K562 (cell line): ENCODE measurements around the gene SPOCK2. TPM values are rescaled to one million over a fixed set of nuclear protein-coding genes. Genes with fewer than 3 reads are reported as not detected.

ENCODE experiments used
- CBFB ChIP-seq: sonication (generic); formaldehyde crosslinking; IDR thresholded peaks from 2 replicates; pipeline ENCODE4 v1.4.0; 2020; ENCODE audit warnings: mild to moderate bottlenecking, missing genetic modification reagents
- CC2D1A ChIP-seq: fragments of 450-650 bp; IDR thresholded peaks from 2 replicates; pipeline ENCODE4 v1.6.1; 2017; ENCODE audit warnings: mild to moderate bottlenecking
- CREB1 ChIP-seq, 2 experiments: sonication (generic) in 1 of 2; formaldehyde crosslinking in 1 of 2; IDR thresholded peaks; 2 replicates each; pipeline versions ENCODE4 v1.6.1 to v1.8.0; 2012 to 2022; ENCODE audit warnings: inconsistent platforms in 1 of 2, mild to moderate bottlenecking in 1 of 2, missing genetic modification reagents in 1 of 2, moderate library complexity in 1 of 2
- CREB3L1 ChIP-seq: fragments of 450-650 bp; IDR thresholded peaks from 2 replicates; pipeline ENCODE4 v1.6.1; 2014; ENCODE audit warnings: low read depth, mild to moderate bottlenecking, moderate library complexity, borderline replicate concordance
- CREB5 ChIP-seq: fragments of 250-450 bp; sonication (Bioruptor Pico); IDR thresholded peaks from 2 replicates; pipeline ENCODE4 v1.5.0; 2020; ENCODE audit warnings: mild to moderate bottlenecking
- CSDE1 ChIP-seq, 2 experiments: fragments of 450-650 bp; IDR thresholded peaks; 2 replicates each; pipeline ENCODE4 v1.6.1; 2016; ENCODE audit warnings: mild to moderate bottlenecking in 1 of 2
- EP400 ChIP-seq: fragments of 450-650 bp; IDR thresholded peaks from 2 replicates; pipeline ENCODE4 v1.6.1; 2017; ENCODE audit warnings: antibody characterized with exemption, mild to moderate bottlenecking, moderate library complexity
- L3MBTL2 ChIP-seq: fragments of 450-650 bp; IDR thresholded peaks from 2 replicates; pipeline ENCODE4 v1.6.1; 2016; ENCODE audit warnings: mild to moderate bottlenecking, moderate library complexity
- MBD2 ChIP-seq: sonication (generic); IDR thresholded peaks from 2 replicates; pipeline ENCODE4 v1.6.1; 2016; ENCODE audit warnings: low read depth, borderline replicate concordance
- RB1 ChIP-seq: fragments of 450-650 bp; IDR thresholded peaks from 2 replicates; pipeline ENCODE4 v1.6.1; 2017; ENCODE audit warnings: low read depth, mild to moderate bottlenecking
- REST ChIP-seq, 2 experiments: fragments of 450-650 bp; formaldehyde crosslinking in 1 of 2; IDR thresholded peaks; 2 replicates each; pipeline versions ENCODE4 v1.4.0 to v1.6.1; 2014 to 2020; ENCODE audit warnings: mild to moderate bottlenecking in 2 of 2, borderline replicate concordance in 1 of 2, low read depth in 1 of 2
- SIN3A ChIP-seq, 2 experiments: fragments of 150-350 bp in 1 of 2; IDR thresholded peaks; 2 replicates each; pipeline ENCODE4 v1.6.1; 2011 to 2016; ENCODE audit warnings: borderline replicate concordance in 2 of 2, low read depth in 2 of 2, low read length in 2 of 2, mild to moderate bottlenecking in 2 of 2, moderate library complexity in 2 of 2; ENCODE audit not compliant: control insufficient read depth in 1 of 2
- SMARCB1 ChIP-seq: IDR thresholded peaks from 2 replicates; pipeline ENCODE4 v1.6.1; 2011; ENCODE audit warnings: improper control_type of control experiment, low read depth; ENCODE audit not compliant: insufficient read length
- TCF7 ChIP-seq: sonication (generic); IDR thresholded peaks from 2 replicates; pipeline ENCODE4 v1.6.1; 2016; ENCODE audit warnings: antibody characterized with exemption, borderline replicate concordance
- ZFX ChIP-seq: sonication (generic); formaldehyde crosslinking; IDR thresholded peaks from 2 replicates; pipeline ENCODE4 v1.8.0; 2022; ENCODE audit warnings: mild to moderate bottlenecking, missing genetic modification reagents, moderate library complexity
- ZNF12 ChIP-seq: sonication (generic); formaldehyde crosslinking; IDR thresholded peaks from 2 replicates; pipeline ENCODE4 v1.4.0; 2020; ENCODE audit warnings: mild to moderate bottlenecking, missing genetic modification reagents
- ZNF644 ChIP-seq: fragments of 200-800 bp; sonication (Bioruptor generic); IDR thresholded peaks from 2 replicates; pipeline ENCODE4 v1.6.1; 2016; ENCODE audit warnings: low read depth, missing genetic modification characterization, missing compliant biosample characterization
- polyA plus RNA-seq, 8 experiments: library from polyadenylated mRNA; depleted of rRNA in 4 of 8; stranded (reverse) in 5 of 8; unstranded in 3 of 8; fragments of >200 nt; fragmentation: Nextera tagmentation in 2 of 8; fragmentation: Illumina TruSeq in 1 of 8; extraction: Ambion mirVana in 2 of 8; extraction: Trizol in 1 of 8; gene quantifications; 2 replicates each; pipeline versions ENCODE4 v1.2.1 to v1.2.3, GENCODE V29; 2011 to 2014; ENCODE audit warnings: inconsistent platforms in 1 of 8, missing spikeins in 1 of 8
- total RNA-seq, 7 experiments: library from RNA; depleted of rRNA in 6 of 7; stranded (reverse); fragments of >200 nt in 6 of 7; fragmentation: Illumina TruSeq in 2 of 7; extraction: Trizol in 2 of 7; gene quantifications; 2 replicates each; pipeline versions ENCODE4 v1.2.1 to v1.2.3, GENCODE V29; 2011 to 2021; ENCODE audit warnings: low replicate concordance in 1 of 7

Gene SPOCK2
- total and polyA plus RNA-seq, 9 of the 15 experiments (the other 6 are each of a cell fraction or from before 2014, with no cell fraction given) = 0.04 to 0.86 (median 0.11) TPM; not detected in 2

GRCh38 chr10:72048450-72049124 is 39.8 kb downstream of the SPOCK2 start (continued):
- TF ChIP-seq CREB3L1 = 0 out of 2 replicates have a peak, but pooled peaks have one; percentile 59
- TF ChIP-seq SMARCB1 = no peak
- no peak for TF ChIP-seq ZNF12 (CRISPR knock-in tag)
- TF ChIP-seq CREB1 (IDR thresholded peaks at IDR 0.05) = no peak
- peak; percentile 71 for TF ChIP-seq CREB1 (CRISPR knock-in tag; IDR thresholded peaks at IDR 0.05)
- TF ChIP-seq EP400 = peak; percentile 53
- TF ChIP-seq SIN3A (IDR thresholded peaks at IDR 0.05; ENCODE audit: borderline replicate concordance in 2 of 2, control insufficient read depth in 1 of 2, low read depth in 2 of 2, low read length in 2 of 2) = no peak
- TF ChIP-seq TCF7 = peak; percentile 72; the same call in 1 of the 2 replicates
- TF ChIP-seq CREB5 (CRISPR knock-in tag) = no peak
- TF ChIP-seq CC2D1A = peak; percentile 93
- peak; percentile 55; the same call in 1 of the 2 replicates for TF ChIP-seq L3MBTL2
- no peak for TF ChIP-seq MBD2
- TF ChIP-seq RB1 = peak; percentile 87; the same call in 1 of the 2 replicates
- TF ChIP-seq CSDE1 (IDR thresholded peaks at IDR 0.05) = no peak
- TF ChIP-seq REST (IDR thresholded peaks at IDR 0.05; ENCODE audit: borderline replicate concordance) = peak; percentile 98
- no peak for TF ChIP-seq REST (CRISPR knock-in tag; IDR thresholded peaks at IDR 0.05; ENCODE audit: low read depth)
- peak; percentile 34; the same call in 1 of the 2 replicates for TF ChIP-seq ZFX (CRISPR knock-in tag)
- no peak for TF ChIP-seq ZNF644 (tag)
- no peak for TF ChIP-seq CBFB (CRISPR knock-in tag)
